ENCODE results near the gene RUBCN. TPM values are rescaled to one million over a fixed set of nuclear protein-coding genes. Genes with fewer than 3 reads are reported as not detected.

RUBCN gene
- polyA plus RNA-seq, 1 of the 3 experiments (the other 2 are of a cell fraction), result 14.9 TPM

Other genes starting within 250 kb of the RUBCN start
- 19.7 and 19.8 TPM in 2 replicates for gene BDH1, start 180.9 kb downstream of the RUBCN start, polyA plus RNA-seq (2012; rRNA removed)
- 14.7 and 16.1 TPM in 2 replicates for gene FYTTD1, start 13.0 kb upstream of the RUBCN start, polyA plus RNA-seq (2012; rRNA removed)
- 22.6 and 29.7 TPM in 2 replicates for gene LRCH3, start 54.4 kb upstream of the RUBCN start, polyA plus RNA-seq (2012; rRNA removed)
- gene RPL35A, start 213.3 kb upstream of the RUBCN start, polyA plus RNA-seq (2012; rRNA removed), result 875 and 919 TPM in 2 replicates
- 7.4 and 10.8 TPM in 2 replicates for gene LMLN, start 223.3 kb upstream of the RUBCN start, polyA plus RNA-seq (2012; rRNA removed)

Data from SK-N-SH (cell line).